DOHH2 (cell line): ENCODE results near the gene MYL6.

Experiments used
- H3F3A ChIP-seq: fragments of 200-600 bp; sonication (generic), shearing (Covaris generic); 2 replicates; pipeline ENCODE4 v1.6.0; 2016; ENCODE audit warnings: antibody characterized with exemption, mild to moderate bottlenecking; ENCODE audit not compliant: control insufficient read depth, insufficient read depth
- H3K27ac ChIP-seq: fragments of 200-600 bp; sonication (generic); 2 replicates; pipeline ENCODE4 v1.5.1; 2014; ENCODE audit warnings: low read depth, mild to moderate bottlenecking, low read length, moderate library complexity
- H3K27me3 ChIP-seq: fragments of 200-600 bp; sonication (generic); 2 replicates; pipeline ENCODE4 v1.6.1; 2014; ENCODE audit warnings: mild to moderate bottlenecking, low read length, mixed read lengths; ENCODE audit not compliant: control insufficient read depth
- H3K36me3 ChIP-seq: fragments of 200-600 bp; sonication (generic); 2 replicates; pipeline ENCODE4 v1.6.1; 2014; ENCODE audit warnings: mild to moderate bottlenecking, low read length, moderate library complexity, mixed read lengths; ENCODE audit not compliant: control insufficient read depth
- H3K4me1 ChIP-seq: fragments of 200-600 bp; sonication (generic); 2 replicates; pipeline ENCODE4 v1.6.1; 2014; ENCODE audit warnings: mild to moderate bottlenecking, low read length, mixed read lengths; ENCODE audit not compliant: control insufficient read depth
- H3K4me2 ChIP-seq: fragments of 200-600 bp; sonication (generic); 2 replicates; pipeline ENCODE4 v1.6.0; 2014; ENCODE audit warnings: mild to moderate bottlenecking, low read length, moderate library complexity
- H3K4me3 ChIP-seq: fragments of 200-600 bp; sonication (generic); 2 replicates; pipeline ENCODE4 v1.5.1; 2014; ENCODE audit warnings: mild to moderate bottlenecking, low read length, mixed read lengths
- H3K79me2 ChIP-seq: fragments of 200-600 bp; sonication (generic); 2 replicates; pipeline ENCODE4 v1.6.1; 2014; ENCODE audit warnings: mild to moderate bottlenecking, low read length, mixed read lengths; ENCODE audit not compliant: control insufficient read depth
- H3K9me2 ChIP-seq: fragments of 200-600 bp; sonication (generic); replicated peaks from 2 replicates; pipeline ENCODE4 v1.6.1; 2014; ENCODE audit warnings: mild to moderate bottlenecking, low read length, mixed read lengths; ENCODE audit not compliant: control insufficient read depth
- H3K9me3 ChIP-seq: fragments of 200-600 bp; sonication (generic); 2 replicates; pipeline ENCODE4 v1.6.1; 2014; ENCODE audit warnings: antibody characterized with exemption, low read length, mixed read lengths; ENCODE audit not compliant: control insufficient read depth, insufficient read depth
- H4K20me1 ChIP-seq: fragments of 200-600 bp; sonication (generic); 2 replicates; pipeline ENCODE4 v1.6.0; 2014; ENCODE audit warnings: low read depth, mild to moderate bottlenecking, antibody characterized with exemption, low read length, moderate library complexity; ENCODE audit not compliant: control insufficient read depth, insufficient read depth
- EZH2phosphoT487 ChIP-seq: fragments of 200-600 bp; sonication (generic); IDR thresholded peaks from 2 replicates; pipeline ENCODE4 v1.6.1; 2017; ENCODE audit warnings: borderline replicate concordance, mild to moderate bottlenecking, antibody characterized with exemption, low read length, moderate library complexity, mixed read lengths
- TF ChIP-seq, protein P1 (sequence below): fragments of 200-600 bp; sonication (generic); IDR thresholded peaks from one replicate; pipeline ENCODE4 v1.5.1; 2014; ENCODE audit warnings: antibody characterized with exemption, mild to moderate bottlenecking, low read depth, low read length; ENCODE audit not compliant: poor library complexity, severe bottlenecking

MYL6 gene

DNA sequence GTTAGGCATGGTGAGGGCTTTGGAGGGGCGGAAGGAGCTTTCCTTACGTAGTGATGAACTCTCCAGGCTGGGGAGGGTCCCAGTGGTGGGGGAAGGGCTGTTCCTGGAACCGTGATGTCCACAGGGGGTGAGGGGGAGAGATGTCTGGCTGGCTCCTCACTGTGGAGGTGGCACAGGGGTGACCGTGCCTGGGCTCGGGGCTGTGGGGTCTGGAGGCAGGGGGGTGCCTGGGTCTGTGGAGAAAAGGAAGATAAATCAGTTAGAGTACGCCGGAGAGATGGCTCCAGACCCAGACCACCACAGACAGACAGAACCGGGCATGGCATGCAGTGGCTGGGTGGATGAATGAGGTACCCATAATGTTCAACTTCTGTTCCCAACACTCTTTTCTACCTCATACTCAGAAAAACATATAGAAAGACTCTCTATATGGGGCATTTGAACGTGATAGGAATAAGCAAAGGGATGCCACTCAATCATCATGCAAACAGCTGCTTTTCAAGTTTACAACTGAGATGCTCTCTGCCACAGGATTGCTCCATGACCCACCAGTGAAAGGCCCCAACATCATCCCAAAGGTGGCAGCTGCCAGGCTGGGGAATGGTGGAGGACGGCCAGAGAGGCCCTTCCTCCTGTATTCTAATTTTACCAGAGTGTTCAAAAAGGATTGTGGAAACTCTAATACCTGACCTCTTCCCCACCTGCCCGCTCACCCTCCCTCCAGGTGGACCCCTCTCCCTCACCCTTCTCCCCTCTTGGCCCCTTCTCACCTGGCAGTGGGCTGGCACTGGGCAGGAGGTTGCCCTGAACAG lies 5.6 kb downstream of the MYL6 start:
- H3K9me3 ChIP-seq = no peaks in the 10 kb centered on the region
- peaks cover 28% of the 10 kb centered on the region for H3K79me2 ChIP-seq
- no peaks in the 10 kb centered on the region for H3K9me2 ChIP-seq
- no peak overlapping the region for H3K27ac ChIP-seq
- H3K4me2 ChIP-seq = no peak overlapping the region
- no peak overlapping the region for H3K4me3 ChIP-seq
- TF ChIP-seq, protein P1, sequence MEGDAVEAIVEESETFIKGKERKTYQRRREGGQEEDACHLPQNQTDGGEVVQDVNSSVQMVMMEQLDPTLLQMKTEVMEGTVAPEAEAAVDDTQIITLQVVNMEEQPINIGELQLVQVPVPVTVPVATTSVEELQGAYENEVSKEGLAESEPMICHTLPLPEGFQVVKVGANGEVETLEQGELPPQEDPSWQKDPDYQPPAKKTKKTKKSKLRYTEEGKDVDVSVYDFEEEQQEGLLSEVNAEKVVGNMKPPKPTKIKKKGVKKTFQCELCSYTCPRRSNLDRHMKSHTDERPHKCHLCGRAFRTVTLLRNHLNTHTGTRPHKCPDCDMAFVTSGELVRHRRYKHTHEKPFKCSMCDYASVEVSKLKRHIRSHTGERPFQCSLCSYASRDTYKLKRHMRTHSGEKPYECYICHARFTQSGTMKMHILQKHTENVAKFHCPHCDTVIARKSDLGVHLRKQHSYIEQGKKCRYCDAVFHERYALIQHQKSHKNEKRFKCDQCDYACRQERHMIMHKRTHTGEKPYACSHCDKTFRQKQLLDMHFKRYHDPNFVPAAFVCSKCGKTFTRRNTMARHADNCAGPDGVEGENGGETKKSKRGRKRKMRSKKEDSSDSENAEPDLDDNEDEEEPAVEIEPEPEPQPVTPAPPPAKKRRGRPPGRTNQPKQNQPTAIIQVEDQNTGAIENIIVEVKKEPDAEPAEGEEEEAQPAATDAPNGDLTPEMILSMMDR = no peak
- TF ChIP-seq EZH2phosphoT487 = no peak
- no peaks in the 10 kb centered on the region for H3K27me3 ChIP-seq
- H3K36me3 ChIP-seq = peaks cover 87% of the 10 kb centered on the region
- peaks cover 36% of the 10 kb centered on the region for H3F3A ChIP-seq
- H4K20me1 ChIP-seq = peaks cover 12% of the 10 kb centered on the region
- H3K4me1 ChIP-seq = peaks cover 25% of the 10 kb centered on the region

DNA sequence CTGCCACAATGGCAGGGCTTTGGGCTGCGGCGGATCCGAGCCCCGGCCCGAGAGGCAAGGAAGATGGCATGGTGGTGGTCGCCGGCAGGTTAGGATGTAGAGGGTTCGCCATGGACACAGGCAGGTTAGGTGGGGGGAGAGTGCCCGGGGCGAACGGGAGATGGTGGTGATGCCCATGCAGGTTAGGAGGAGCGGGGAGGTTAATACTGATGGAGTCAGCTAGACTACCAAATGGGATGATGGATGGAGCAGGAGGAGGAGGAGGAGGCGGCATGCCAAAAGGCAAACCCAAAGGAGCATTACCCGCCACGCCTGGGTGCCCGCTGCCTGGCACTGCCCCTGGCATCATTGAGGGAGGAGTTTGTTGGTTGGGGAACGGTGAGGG lies 6.2 kb downstream of the MYL6 start:
- Histone ChIP-seq H3K4me1 (peaks cover 22% of the 10 kb centered on the region), H3K4me2 (no peak overlapping the region), H4K20me1 (peaks cover 6% of the 10 kb centered on the region), H3K9me3 (no peaks in the 10 kb centered on the region), H3K9me2 (no peaks in the 10 kb centered on the region), H3K27ac (no peak overlapping the region), H3K27me3 (no peaks in the 10 kb centered on the region), H3K79me2 (peaks cover 22% of the 10 kb centered on the region), H3F3A (peaks cover 36% of the 10 kb centered on the region), H3K36me3 (peaks cover 85% of the 10 kb centered on the region), H3K4me3 (no peak overlapping the region)
- TF ChIP-seq EZH2phosphoT487 = no peak
- TF ChIP-seq, protein P1 = no peak

DNA sequence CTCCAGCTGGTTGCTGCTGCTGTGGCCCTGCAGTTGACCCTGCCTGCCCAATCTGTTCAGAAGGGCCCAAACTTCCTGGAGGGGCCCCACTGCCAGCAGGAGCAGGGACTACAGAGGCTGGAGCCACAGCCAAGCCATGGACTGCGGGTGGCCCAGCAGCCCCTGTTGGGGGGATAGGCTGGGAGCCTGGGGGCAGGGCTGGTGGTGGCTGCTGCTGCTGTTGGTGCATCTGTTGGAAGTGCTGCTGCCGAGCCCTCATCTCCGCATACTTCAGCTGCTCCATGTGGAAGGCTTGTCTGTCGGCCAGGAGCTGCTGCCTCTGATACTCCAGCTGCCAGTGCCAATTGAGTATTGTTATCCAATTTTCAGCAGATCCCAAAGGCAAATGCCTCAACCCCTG lies 7.2 kb downstream of the MYL6 start:
- H3K4me3 ChIP-seq = no peak overlapping the region
- TF ChIP-seq EZH2phosphoT487 = no peak
- TF ChIP-seq, protein P1 = no peak
- no peaks in the 10 kb centered on the region for H3K9me2 ChIP-seq
- H3K4me1 ChIP-seq = peaks cover 11% of the 10 kb centered on the region
- H3K27ac ChIP-seq = no peak overlapping the region
- H3K4me2 ChIP-seq = no peak overlapping the region
- H4K20me1 ChIP-seq = no peaks in the 10 kb centered on the region
- H3F3A ChIP-seq = peaks cover 36% of the 10 kb centered on the region
- no peaks in the 10 kb centered on the region for H3K9me3 ChIP-seq
- H3K79me2 ChIP-seq = peaks cover 11% of the 10 kb centered on the region
- H3K27me3 ChIP-seq = no peaks in the 10 kb centered on the region
- peaks cover 85% of the 10 kb centered on the region for H3K36me3 ChIP-seq
